IMR-90 (cell line): ENCODE data around the gene DDX54. TPM values are rescaled to one million over a fixed set of nuclear protein-coding genes. Genes with fewer than 3 reads are reported as not detected.

Experiments
- ATAC-seq: fragments of 200-7000 bp; cut with Tn5 transposase; 2 replicates; pipeline ENCODE4 v1.9.1; 2020; ENCODE audit warnings: low read depth, mild to moderate bottlenecking, moderate library complexity
- BruUV-seq: library from RNA; stranded (reverse); fragments of 400-500 nt; replicated peaks from 2 replicates; lab custom pipeline; 2021; lab: Mats Ljungman, UMichigan
- CTCF ChIA-PET: fragments of 300-600 bp; formaldehyde crosslinking; extraction: SDS; loops from one replicate; lab custom pipeline; 2021; ENCODE audit warnings: antibody characterized with exemption; lab: Yijun Ruan, JAX
- POLR2A ChIA-PET: fragments of 300-600 bp; sonication (Branson Sonifier 250); formaldehyde crosslinking; loops from one replicate; lab custom pipeline; 2022; ENCODE audit warnings: antibody characterized with exemption; ENCODE audit not compliant: unreplicated experiment; lab: Charles Lee
- DNase-seq: peaks from one replicate; pipeline ENCODE4 v3.0.0; 2013
- H2AFZ ChIP-seq: replicated peaks from 2 replicates; pipeline ENCODE3; 2013; ENCODE audit warnings: low read length, mild to moderate bottlenecking; ENCODE audit not compliant: poor library complexity
- H2AK5ac ChIP-seq: 2 replicates; pipeline ENCODE4 v1.6.1; 2013; ENCODE audit warnings: low read depth, low read length, inconsistent platforms
- H2AK9ac ChIP-seq: replicated peaks from 2 replicates; pipeline ENCODE3; 2013; ENCODE audit warnings: mild to moderate bottlenecking, low read depth, low read length, moderate library complexity; ENCODE audit not compliant: poor library complexity
- H2BK120ac ChIP-seq: 2 replicates; pipeline ENCODE4 v1.6.1; 2013; ENCODE audit warnings: low read depth, low read length, inconsistent platforms
- H2BK15ac ChIP-seq: 3 replicates; pipeline ENCODE4 v1.6.1; 2013; ENCODE audit warnings: low read depth, low read length, inconsistent platforms
- H2BK20ac ChIP-seq: 2 replicates; pipeline ENCODE4 v1.6.1; 2013; ENCODE audit warnings: low read depth, mild to moderate bottlenecking, inconsistent platforms, low read length, moderate library complexity
- H2BK5ac ChIP-seq: 2 replicates; pipeline ENCODE4 v1.6.1; 2013; ENCODE audit warnings: mild to moderate bottlenecking, low read depth, low read length, inconsistent platforms; ENCODE audit not compliant: poor library complexity, severe bottlenecking
- H3K14ac ChIP-seq: replicated peaks from 2 replicates; pipeline ENCODE4 v1.6.1; 2013; ENCODE audit warnings: low read depth, low read length, inconsistent platforms
- H3K18ac ChIP-seq: 2 replicates; pipeline ENCODE4 v1.6.1; 2013; ENCODE audit warnings: low read depth, low read length, control low read depth
- H3K23ac ChIP-seq: 2 replicates; pipeline ENCODE4 v1.6.1; 2013; ENCODE audit warnings: low read depth, low read length, inconsistent platforms
- H3K27ac ChIP-seq: 2 replicates; pipeline ENCODE4 v1.5.1; 2013; ENCODE audit warnings: mild to moderate bottlenecking, control low read depth, low read length; ENCODE audit not compliant: insufficient read depth
- H3K27me3 ChIP-seq: 2 replicates; pipeline ENCODE4 v1.6.1; 2013; ENCODE audit warnings: low read length; ENCODE audit not compliant: control insufficient read depth, insufficient read depth
- H3K36me3 ChIP-seq: 2 replicates; pipeline ENCODE4 v1.6.1; 2013; ENCODE audit warnings: low read length, mixed read lengths; ENCODE audit not compliant: control insufficient read depth, insufficient read depth
- H3K4ac ChIP-seq: 2 replicates; pipeline ENCODE4 v1.6.1; 2013; ENCODE audit warnings: low read depth, low read length, inconsistent platforms
- H3K4me1 ChIP-seq: 2 replicates; pipeline ENCODE4 v1.6.1; 2013; ENCODE audit warnings: low read length, mixed read lengths; ENCODE audit not compliant: control insufficient read depth, insufficient read depth
- H3K4me2 ChIP-seq: 2 replicates; pipeline ENCODE4 v1.6.1; 2013; ENCODE audit warnings: low read depth, mild to moderate bottlenecking, control low read depth, low read length, moderate library complexity
- H3K4me3 ChIP-seq: 2 replicates; pipeline ENCODE4 v1.5.1; 2013; ENCODE audit warnings: low read depth, mild to moderate bottlenecking, control low read depth, low read length, moderate library complexity; ENCODE audit not compliant: insufficient read depth
- H3K56ac ChIP-seq: 2 replicates; pipeline ENCODE4 v1.6.1; 2013; ENCODE audit warnings: low read length, inconsistent platforms; ENCODE audit not compliant: insufficient read depth; ENCODE audit errors: extremely low read depth
- H3K79me1 ChIP-seq, 2 experiments: 2 replicates each; pipeline ENCODE4 v1.6.1; 2013; ENCODE audit warnings: low read length in 2 of 2, inconsistent platforms in 1 of 2, low read depth in 1 of 2
- H3K9ac ChIP-seq: 2 replicates; pipeline ENCODE4 v1.6.1; 2013; ENCODE audit warnings: low read depth, low read length, control low read depth
- H3K9me1 ChIP-seq: 2 replicates; pipeline ENCODE4 v1.6.1; 2013; ENCODE audit warnings: low read length, inconsistent platforms; ENCODE audit not compliant: insufficient read depth
- H3K9me3 ChIP-seq: 2 replicates; pipeline ENCODE4 v1.6.1; 2013; ENCODE audit warnings: low read length; ENCODE audit not compliant: control insufficient read depth, insufficient read depth
- H4K20me1 ChIP-seq: 2 replicates; pipeline ENCODE4 v1.6.1; 2013; ENCODE audit warnings: low read length, inconsistent platforms; ENCODE audit not compliant: insufficient read depth
- H4K5ac ChIP-seq: 2 replicates; pipeline ENCODE4 v1.6.1; 2013; ENCODE audit warnings: mild to moderate bottlenecking, low read depth, low read length, control low read depth
- H4K8ac ChIP-seq, 2 experiments: 2 replicates each; pipeline ENCODE4 v1.6.1; 2013; ENCODE audit warnings: low read depth in 2 of 2, low read length in 2 of 2, control low read depth in 1 of 2, inconsistent platforms in 1 of 2
- H4K91ac ChIP-seq: 2 replicates; pipeline ENCODE4 v1.6.1; 2013; ENCODE audit warnings: low read depth, low read length, inconsistent platforms; ENCODE audit not compliant: insufficient read depth
- BHLHE40 ChIP-seq: fragments of 150-350 bp; IDR thresholded peaks from 2 replicates; pipeline ENCODE4 v1.6.1; 2016; ENCODE audit warnings: mild to moderate bottlenecking, low read depth, low read length
- SMC3 ChIP-seq: fragments of 150-350 bp; IDR thresholded peaks from 2 replicates; pipeline ENCODE4 v1.6.1; 2016; ENCODE audit warnings: low read depth, mild to moderate bottlenecking, antibody characterized with exemption, low read length, moderate library complexity
- WGBS, 2 experiments: methylation state at CpG; one replicate each; pipeline versions ENCODE4 v1.1.5 to v1.1.7; 2013; ENCODE audit warnings: missing lambda C conversion rate in 2 of 2; ENCODE audit not compliant: insufficient read length in 1 of 2; ENCODE audit errors: extremely low coverage in 2 of 2; 5-methylcytosine and 5-hydroxymethylcytosine counted together
- dilution Hi-C: fragments of 300-500 bp; cut with HindIII; formaldehyde crosslinking; loops from one replicate; pipeline ENCODE4 v1.14.3; 2018; ENCODE audit warnings: low sequenced_read_pairs; ENCODE audit not compliant: unreplicated experiment
- in situ Hi-C: fragments of 300-500 bp; cut with MboI; formaldehyde crosslinking; loops from 3 replicates; pipeline ENCODE4 v1.14.3; 2019; ENCODE audit warnings: low sequenced_read_pairs, inconsistent platforms, mixed read lengths
- intact Hi-C: fragments of 100-400 bp; cut with micrococcal nuclease; formaldehyde crosslinking; loops from 2 replicates; pipeline ENCODE4 v1.10.0; 2022
- polyA plus RNA-seq, 3 experiments: library from polyadenylated mRNA; depleted of rRNA; stranded (reverse); fragments of >200 nt; gene quantifications; 2 replicates each; pipeline ENCODE4 v1.2.3, GENCODE V29; 2012; ENCODE audit warnings: low replicate concordance in 1 of 3
- total RNA-seq: library from RNA; depleted of rRNA; stranded (reverse); fragments of >200 nt; gene quantifications from 2 replicates; pipeline ENCODE4 v1.2.3, GENCODE V29; 2012

DDX54 gene
- total and polyA plus RNA-seq, 2 of the 4 experiments (the other 2 are of a cell fraction): 23.8 to 47.5 TPM

DNA sequence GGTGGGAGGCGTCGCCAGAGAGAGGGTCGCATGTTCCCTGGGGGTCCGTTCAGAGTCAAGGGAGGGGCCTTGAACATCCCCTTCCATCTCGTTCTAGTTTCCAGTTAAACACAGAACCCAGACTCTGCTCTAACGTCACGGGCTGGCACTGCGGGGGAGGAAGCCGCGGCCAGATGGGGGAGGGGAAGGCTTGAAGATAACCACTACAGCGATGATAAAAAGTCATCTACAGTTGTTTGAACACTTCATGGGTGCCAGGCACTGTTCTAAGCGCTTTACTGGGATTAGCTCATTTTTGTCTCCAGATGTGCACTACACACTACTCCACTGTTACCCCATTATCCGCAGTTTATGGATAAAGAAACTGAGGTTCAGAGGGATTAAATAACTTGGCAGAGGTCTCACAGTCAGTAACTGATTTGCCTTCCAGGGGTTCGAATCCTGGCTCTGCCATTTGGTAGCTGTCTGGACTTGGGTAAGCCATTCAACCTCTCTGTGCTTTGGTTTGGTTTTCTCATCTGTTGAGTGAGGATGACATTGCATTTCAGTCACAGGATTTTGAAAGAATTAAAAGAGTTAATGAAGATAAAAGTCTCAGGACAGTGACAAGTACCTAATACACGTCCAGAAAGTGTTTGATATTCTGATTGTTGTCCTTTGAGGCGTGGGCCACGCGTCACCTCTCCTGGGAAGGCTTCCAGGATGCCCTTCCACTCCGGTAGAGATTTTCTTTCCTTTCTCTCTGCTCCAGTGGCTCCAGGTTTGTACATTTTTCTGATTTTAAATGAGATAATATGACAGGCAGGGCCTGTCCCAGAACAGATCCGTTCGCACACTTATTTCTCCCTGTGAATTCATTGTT is 48.9 kb downstream of the DDX54 start:
- ChIA-PET POLR2A (no interaction called here), CTCF (interaction anchor here (1.2 kb wide), 1 partner anchor 18 kb away, joined by 3 read pairs; no protein-coding TSS in a partner anchor)
- H2BK120ac ChIP-seq: no peak overlapping the region
- H4K20me1 ChIP-seq: no peaks in the 10 kb centered on the region
- no peak overlapping the region for H3K23ac ChIP-seq
- 58% methylated on average over 2 of the region's 21 CpGs; no CpG with 5 or more reads in 1 of the 2 experiments for WGBS, 2 experiments
- H3K27ac ChIP-seq: no peak overlapping the region
- no peak overlapping the region for H3K4me3 ChIP-seq
- no peak overlapping the region for H2AFZ ChIP-seq
- H2BK15ac ChIP-seq: no peak overlapping the region
- H2BK20ac ChIP-seq: no peak overlapping the region
- no peak overlapping the region for H4K5ac ChIP-seq
- H3K56ac ChIP-seq: no peak overlapping the region
- no peak overlapping the region for H2AK9ac ChIP-seq
- intact Hi-C loops: no loop called here
- H4K8ac ChIP-seq: no peak overlapping the region
- ATAC-seq (no peak), DNase-seq (no peak)
- H2AK5ac ChIP-seq: no peak overlapping the region
- no peaks in the 10 kb centered on the region for H3K4me1 ChIP-seq
- H3K4ac ChIP-seq: no peak overlapping the region
- in situ Hi-C loops: no loop called here
- no peaks in the 10 kb centered on the region for H3K79me1 ChIP-seq
- H2BK5ac ChIP-seq: no peak overlapping the region
- dilution Hi-C loops: no loop called here
- BruUV-seq: no TSS peak
- H3K4me2 ChIP-seq: no peak overlapping the region
- H3K14ac ChIP-seq: no peak overlapping the region
- H3K18ac ChIP-seq: no peak overlapping the region
- H3K27me3 ChIP-seq: peaks cover 1% of the 10 kb centered on the region; the same call in 1 of the 2 replicates
- no peaks in the 10 kb centered on the region for H3K9me3 ChIP-seq
- no peaks in the 10 kb centered on the region for H3K9me1 ChIP-seq
- no peaks in the 10 kb centered on the region for H3K36me3 ChIP-seq
- no peak overlapping the region for H3K9ac ChIP-seq
- H4K91ac ChIP-seq: no peak overlapping the region
- no peak for TF ChIP-seq SMC3
- no peak for TF ChIP-seq BHLHE40
